Progenitor cell of endocrine pancreas (in vitro differentiated cells): ENCODE measurements around the gene AMELX. TPM values are rescaled to one million over a fixed set of nuclear protein-coding genes. Genes with fewer than 3 reads are reported as not detected.

Experiments used
- DNase-seq: peaks from one replicate; pipeline ENCODE4 v3.0.0; 2021; ENCODE audit warnings: low spot score; ENCODE audit not compliant: unreplicated experiment
- H3K27ac Mint-ChIP-seq: 2 replicates; pipeline ENCODE4 v1.8.0; 2021; ENCODE audit warnings: mild to moderate bottlenecking, moderate library complexity, mixed read lengths
- H3K27me3 Mint-ChIP-seq: 2 replicates; pipeline ENCODE4 v1.8.0; 2021; ENCODE audit warnings: mixed read lengths
- H3K36me3 Mint-ChIP-seq: 2 replicates; pipeline ENCODE4 v1.8.0; 2022; ENCODE audit warnings: mixed read lengths; ENCODE audit not compliant: insufficient read depth
- H3K4me1 Mint-ChIP-seq: 2 replicates; pipeline ENCODE4 v1.8.0; 2021; ENCODE audit warnings: low read depth, mixed read lengths
- H3K4me3 Mint-ChIP-seq: 2 replicates; pipeline ENCODE4 v1.8.0; 2021; ENCODE audit warnings: low read depth, mild to moderate bottlenecking, moderate library complexity, mixed read lengths
- H3K9me3 Mint-ChIP-seq: 2 replicates; pipeline ENCODE4 v1.8.0; 2021; ENCODE audit warnings: low read depth, mixed read lengths
- microRNA-seq: library from miRNA; unstranded; fragments of <30 nt; microRNA quantifications from one replicate; pipeline ENCODE4 v1.1.0, GENCODE V29; 2020; ENCODE audit warnings: borderline number of aligned reads; ENCODE audit not compliant: unreplicated experiment
- total RNA-seq: library from RNA; stranded (reverse); gene quantifications from 2 replicates; pipeline ENCODE4 v1.2.1, GENCODE V29; 2021
- TF ChIP-seq, protein P1 (sequence below): fragments of 200-600 bp; sonication (generic); IDR thresholded peaks from one replicate; pipeline ENCODE4 v1.5.0; 2021; ENCODE audit warnings: antibody characterized with exemption, mild to moderate bottlenecking; ENCODE audit not compliant: unreplicated experiment

AMELX gene
- total RNA-seq, 1 donor from 2014 or later = not detected

GRCh38 chrX:11346121-11346682 lies 53.0 kb downstream of the AMELX start:
- DNase-seq = no peak
- Mint-ChIP-seq H3K36me3 (no peaks in the 10 kb centered on the region), H3K4me3 (no peak overlapping the region), H3K27me3 (no peaks in the 10 kb centered on the region), H3K27ac (no peak overlapping the region), H3K9me3 (peaks cover 6% of the 10 kb centered on the region), H3K4me1 (peaks cover 1% of the 10 kb centered on the region)
- TF ChIP-seq, protein P1, sequence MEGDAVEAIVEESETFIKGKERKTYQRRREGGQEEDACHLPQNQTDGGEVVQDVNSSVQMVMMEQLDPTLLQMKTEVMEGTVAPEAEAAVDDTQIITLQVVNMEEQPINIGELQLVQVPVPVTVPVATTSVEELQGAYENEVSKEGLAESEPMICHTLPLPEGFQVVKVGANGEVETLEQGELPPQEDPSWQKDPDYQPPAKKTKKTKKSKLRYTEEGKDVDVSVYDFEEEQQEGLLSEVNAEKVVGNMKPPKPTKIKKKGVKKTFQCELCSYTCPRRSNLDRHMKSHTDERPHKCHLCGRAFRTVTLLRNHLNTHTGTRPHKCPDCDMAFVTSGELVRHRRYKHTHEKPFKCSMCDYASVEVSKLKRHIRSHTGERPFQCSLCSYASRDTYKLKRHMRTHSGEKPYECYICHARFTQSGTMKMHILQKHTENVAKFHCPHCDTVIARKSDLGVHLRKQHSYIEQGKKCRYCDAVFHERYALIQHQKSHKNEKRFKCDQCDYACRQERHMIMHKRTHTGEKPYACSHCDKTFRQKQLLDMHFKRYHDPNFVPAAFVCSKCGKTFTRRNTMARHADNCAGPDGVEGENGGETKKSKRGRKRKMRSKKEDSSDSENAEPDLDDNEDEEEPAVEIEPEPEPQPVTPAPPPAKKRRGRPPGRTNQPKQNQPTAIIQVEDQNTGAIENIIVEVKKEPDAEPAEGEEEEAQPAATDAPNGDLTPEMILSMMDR = no peak

DNA sequence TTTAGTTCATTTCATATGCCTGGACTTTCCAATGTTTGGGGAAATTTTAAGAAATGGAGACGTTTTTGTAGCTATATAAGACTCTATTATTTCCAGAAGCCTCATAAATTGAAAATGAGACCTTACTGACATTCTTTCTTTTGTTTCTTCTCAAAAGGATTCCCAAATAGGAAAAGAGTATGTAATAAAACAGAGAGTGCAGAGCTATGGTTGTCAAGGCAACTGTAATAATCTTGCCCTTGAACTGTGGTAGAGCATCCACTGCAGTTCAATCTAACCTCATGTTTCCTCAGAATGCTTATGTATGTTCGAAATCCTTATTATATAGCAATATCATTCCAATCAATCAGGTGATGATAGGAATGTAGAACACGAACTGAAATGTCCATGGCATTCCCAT lies 54.1 kb downstream of the AMELX start:
- Mint-ChIP-seq H3K4me3 (no peak overlapping the region), H3K27me3 (no peaks in the 10 kb centered on the region), H3K27ac (no peak overlapping the region), H3K4me1 (no peaks in the 10 kb centered on the region), H3K36me3 (no peaks in the 10 kb centered on the region), H3K9me3 (peaks cover 11% of the 10 kb centered on the region)
- TF ChIP-seq, protein P1 = no peak
- DNase-seq = no peak

DNA sequence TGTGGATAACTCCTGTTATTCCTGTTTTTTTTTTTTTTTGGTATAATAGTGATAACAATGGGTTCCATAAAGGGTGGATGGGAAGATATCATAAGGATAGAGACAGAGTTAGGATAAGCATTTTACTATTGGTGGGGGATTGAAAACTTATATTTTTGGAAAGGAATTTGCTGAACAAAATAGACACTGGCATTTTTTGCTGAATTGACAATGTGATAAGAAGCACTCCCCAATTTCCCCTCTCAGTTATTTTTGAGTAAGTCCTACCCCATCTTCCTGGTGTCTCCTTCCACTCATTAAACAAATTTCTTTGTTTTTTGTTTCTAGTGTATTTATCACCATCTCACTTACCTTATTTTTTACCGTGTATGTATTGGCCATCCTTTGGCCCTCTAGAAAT lies 55.8 kb downstream of the AMELX start:
- Mint-ChIP-seq H3K9me3 (peaks cover 11% of the 10 kb centered on the region), H3K4me1 (no peaks in the 10 kb centered on the region), H3K27me3 (no peaks in the 10 kb centered on the region), H3K4me3 (no peak overlapping the region), H3K27ac (no peak overlapping the region), H3K36me3 (no peaks in the 10 kb centered on the region)
- DNase-seq = no peak
- TF ChIP-seq, protein P1 = no peak

DNA sequence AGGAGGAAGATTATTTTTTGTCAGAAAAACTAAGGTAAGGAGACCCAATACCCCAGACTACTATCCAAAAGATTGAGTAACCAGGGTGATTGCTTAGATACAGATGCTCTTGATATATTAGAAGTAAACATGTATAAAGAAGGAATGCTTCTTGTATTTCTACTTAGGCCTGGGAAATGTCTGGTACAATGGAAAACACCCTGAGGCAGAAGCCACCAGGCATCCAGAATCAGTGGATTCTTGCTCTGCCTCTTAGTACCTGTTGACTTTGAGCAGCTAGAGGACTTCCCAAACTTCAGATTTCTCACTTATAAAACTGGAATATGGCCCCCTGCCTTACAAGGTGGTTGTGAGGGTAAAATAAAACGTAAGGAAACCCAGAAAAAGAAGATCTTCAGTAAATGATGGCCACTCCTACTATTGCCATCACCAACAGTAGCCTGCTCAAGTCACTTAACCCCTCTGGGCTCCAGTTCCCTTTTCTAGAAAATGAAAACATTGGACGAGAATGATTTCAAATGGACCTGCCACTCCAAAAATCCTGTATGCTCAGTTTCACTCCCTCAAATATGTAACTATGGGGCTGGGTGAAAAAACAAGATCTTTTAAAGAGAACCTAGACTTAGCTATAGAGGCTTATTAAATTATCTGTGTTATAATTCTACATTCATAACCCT lies 56.6 kb downstream of the AMELX start:
- Mint-ChIP-seq H3K9me3 (peaks cover 11% of the 10 kb centered on the region), H3K27ac (no peak overlapping the region)
- TF ChIP-seq, protein P1 = no peak

More for the DNA sequence above, 56.6 kb downstream of the AMELX start:
- no peak for DNase-seq
- Mint-ChIP-seq H3K4me1 (no peaks in the 10 kb centered on the region), H3K27me3 (no peaks in the 10 kb centered on the region), H3K4me3 (no peak overlapping the region), H3K36me3 (no peaks in the 10 kb centered on the region)

Small RNAs within 50 kb of the gene (microRNA-seq; reads per million reads assigned to microRNA genes)
- not detected for gene MIR548AX

Other genes starting within 250 kb of the AMELX start
- 19.3 and 20.9 TPM in 2 replicates for gene HCCS, start 182.1 kb upstream of the AMELX start, total RNA-seq